HCT116 (cell line): ENCODE results near the gene TAF1C. TPM values are rescaled to one million over a fixed set of nuclear protein-coding genes. Genes with fewer than 3 reads are reported as not detected.

Experiments
- ATAC-seq: fragments of 200-7000 bp; cut with Tn5 transposase; 2 replicates; pipeline ENCODE4 v1.9.1; 2020; ENCODE audit warnings: mild to moderate bottlenecking, moderate library complexity
- BruUV-seq: library from RNA; stranded (reverse); fragments of 400-500 nt; replicated peaks from 2 replicates; lab custom pipeline; 2021; lab: Mats Ljungman, UMichigan
- CTCF ChIA-PET: fragments of 300-600 bp; sonication (Branson Sonifier 250); formaldehyde crosslinking; loops from one replicate; lab custom pipeline; 2021; ENCODE audit warnings: antibody characterized with exemption; lab: Charles Lee
- POLR2A ChIA-PET: fragments of 300-600, 350-600 bp; sonication (Branson Sonifier 250); formaldehyde crosslinking; loops from one replicate; lab custom pipeline; 2021; ENCODE audit warnings: antibody characterized with exemption; lab: Charles Lee
- RAD21 ChIA-PET, 2 experiments: fragments of 300-600 bp; sonication (Branson Sonifier 250); formaldehyde crosslinking; loops; one replicate each; lab custom pipeline; 2023; ENCODE audit warnings: low total read pairs in 2 of 2; ENCODE audit not compliant: uncharacterized antibody in 2 of 2, unreplicated experiment in 2 of 2, low non-redundant PET in 1 of 2; lab: Charles Lee
- DNase-seq: peaks from one replicate; pipeline ENCODE4 v3.0.0-alpha.2; 2010; ENCODE audit warnings: low read depth, low spot score
- H2AFZ ChIP-seq: fragments of 200-600 bp; shearing (Covaris generic), sonication (generic); 2 replicates; pipeline ENCODE4 v1.6.1; 2017; ENCODE audit warnings: low read depth, mixed run types, mixed read lengths, antibody characterized with exemption, low read length; ENCODE audit not compliant: poor library complexity, severe bottlenecking
- H3K27ac ChIP-seq: 2 replicates; pipeline ENCODE4 v1.5.1; 2012; ENCODE audit warnings: low read depth, low read length
- H3K27me3 ChIP-seq: fragments of 200-600 bp; sonication (generic); 2 replicates; pipeline ENCODE4 v1.6.1; 2016; ENCODE audit warnings: mixed run types, low read length, mixed read lengths; ENCODE audit not compliant: insufficient read depth
- H3K36me3 ChIP-seq, 2 experiments: fragments of 200-500 bp in 1 of 2; fragments of 200-600 bp in 1 of 2; sonication (Bioruptor generic) in 1 of 2; sonication (generic) in 1 of 2; 2 replicates each; pipeline versions ENCODE4 v1.5.1 to v1.6.1; 2014 to 2016; ENCODE audit warnings: low read length in 2 of 2, inconsistent platforms in 1 of 2, mixed read lengths in 1 of 2, mixed run types in 1 of 2; ENCODE audit not compliant: insufficient read depth in 2 of 2, control insufficient read depth in 1 of 2
- H3K4me1 ChIP-seq, 2 experiments: fragments of 200-600 bp in 1 of 2; sonication (generic) in 1 of 2; 2 replicates each; pipeline versions ENCODE4 v1.5.1 to v1.6.1; 2012 to 2017; ENCODE audit warnings: low read length in 2 of 2, inconsistent platforms in 1 of 2, mild to moderate bottlenecking in 1 of 2, mixed read lengths in 1 of 2, mixed run types in 1 of 2, moderate library complexity in 1 of 2; ENCODE audit not compliant: insufficient read depth in 2 of 2, control insufficient read depth in 1 of 2
- H3K4me2 ChIP-seq: fragments of 200-600 bp; sonication (generic); 2 replicates; pipeline ENCODE4 v1.6.1; 2017; ENCODE audit warnings: mixed run types, low read length, mixed read lengths
- H3K4me3 ChIP-seq, 2 experiments: fragments of 200-600 bp in 1 of 2; sonication (generic) in 1 of 2; replicated peaks in 1 of 2; 2 replicates each; pipeline ENCODE4 v1.5.1; 2011 to 2016; ENCODE audit warnings: low read length in 2 of 2, control low read depth in 1 of 2, low read depth in 1 of 2, mild to moderate bottlenecking in 1 of 2, mixed read lengths in 1 of 2, mixed run types in 1 of 2
- H3K79me2 ChIP-seq: fragments of 200-600 bp; sonication (generic); 2 replicates; pipeline ENCODE4 v1.6.1; 2017; ENCODE audit warnings: mild to moderate bottlenecking, mixed run types, low read length, moderate library complexity, mixed read lengths; ENCODE audit not compliant: insufficient read depth
- H3K9ac ChIP-seq: fragments of 200-600 bp; sonication (generic); 2 replicates; pipeline ENCODE4 v1.6.1; 2016; ENCODE audit warnings: low read length, mixed read lengths
- H3K9me2 ChIP-seq: fragments of 200-600 bp; sonication (generic), shearing (Covaris generic); 2 replicates; pipeline ENCODE4 v1.6.1; 2017; ENCODE audit warnings: mixed run types, mild to moderate bottlenecking, moderate library complexity; ENCODE audit not compliant: insufficient read depth
- H3K9me3 ChIP-seq, 2 experiments: fragments of 200-500 bp in 1 of 2; fragments of 200-600 bp in 1 of 2; sonication (Bioruptor generic) in 1 of 2; sonication (generic) in 1 of 2; 2 replicates each; pipeline ENCODE4 v1.6.1; 2014 to 2017; ENCODE audit warnings: low read length in 2 of 2, mixed read lengths in 2 of 2, inconsistent platforms in 1 of 2, low read depth in 1 of 2, mild to moderate bottlenecking in 1 of 2, mixed run types in 1 of 2, moderate library complexity in 1 of 2; ENCODE audit not compliant: control insufficient read depth in 1 of 2, insufficient read depth in 1 of 2
- H4K20me1 ChIP-seq: fragments of 200-600 bp; sonication (generic), shearing (Covaris generic); 2 replicates; pipeline ENCODE4 v1.6.1; 2017; ENCODE audit warnings: mixed run types, mild to moderate bottlenecking, moderate library complexity; ENCODE audit not compliant: insufficient read depth
- CBX3 ChIP-seq: IDR thresholded peaks from 2 replicates; pipeline ENCODE4 v1.6.1; 2012; ENCODE audit warnings: low read depth
- CEBPB ChIP-seq: IDR thresholded peaks from 2 replicates; pipeline ENCODE4 v1.6.1; 2012; ENCODE audit warnings: low read depth
- ELF1 ChIP-seq: IDR thresholded peaks from 2 replicates; pipeline ENCODE4 v1.6.1; 2012; ENCODE audit warnings: low read depth, borderline replicate concordance
- EZH2 ChIP-seq: fragments of 200-600 bp; sonication (generic); IDR thresholded peaks from 2 replicates; pipeline ENCODE4 v1.6.1; 2017; ENCODE audit warnings: antibody characterized with exemption, mixed run types
- FOSL1 ChIP-seq: IDR thresholded peaks from 2 replicates; pipeline ENCODE4 v1.6.1; 2012; ENCODE audit warnings: low read depth
- JUND ChIP-seq: IDR thresholded peaks from 2 replicates; pipeline ENCODE4 v1.6.1; 2012
- POLR2A ChIP-seq: IDR thresholded peaks from 2 replicates; pipeline ENCODE4 v1.7.0; 2011; ENCODE audit warnings: borderline replicate concordance; ENCODE audit not compliant: insufficient read depth, insufficient read length; ENCODE audit errors: extremely low read depth
- POLR2AphosphoS5 ChIP-seq: IDR thresholded peaks from 2 replicates; pipeline ENCODE4 v1.6.1; 2011; ENCODE audit warnings: mild to moderate bottlenecking, low read depth, low read length, moderate library complexity
- SIN3A ChIP-seq: IDR thresholded peaks from 2 replicates; pipeline ENCODE4 v1.6.1; 2012; ENCODE audit warnings: low read depth
- SP1 ChIP-seq: IDR thresholded peaks from 2 replicates; pipeline ENCODE4 v1.6.1; 2012; ENCODE audit warnings: low read depth
- YY1 ChIP-seq: IDR thresholded peaks from 2 replicates; pipeline ENCODE4 v1.6.1; 2011; ENCODE audit warnings: low read length, low read depth, moderate library complexity, mild to moderate bottlenecking; ENCODE audit not compliant: insufficient replicate concordance; ENCODE audit errors: extremely low read depth
- ZFX ChIP-seq: fragments of 450-650 bp; IDR thresholded peaks from 2 replicates; pipeline ENCODE4 v1.6.1; 2017
- ZNF274 ChIP-seq: fragments of 200-500 bp; sonication (Bioruptor generic); IDR thresholded peaks from 2 replicates; pipeline ENCODE4 v1.6.1; 2014; ENCODE audit warnings: mild to moderate bottlenecking, low read depth, low read length, inconsistent platforms
- intact Hi-C: fragments of 100-400 bp; cut with micrococcal nuclease; formaldehyde crosslinking; loops from 2 replicates; pipeline ENCODE4 v1.10.0; 2022
- total RNA-seq: library from RNA; stranded (reverse); gene quantifications from one replicate; pipeline ENCODE4 v1.2.1, GENCODE V29; 2021; ENCODE audit not compliant: unreplicated experiment
- TF ChIP-seq, protein P1 (sequence below): IDR thresholded peaks from 2 replicates; pipeline ENCODE4 v1.6.1; 2012

TAF1C gene
- total RNA-seq, 1 experiment from 2014 or later: 76.3 TPM

DNA sequence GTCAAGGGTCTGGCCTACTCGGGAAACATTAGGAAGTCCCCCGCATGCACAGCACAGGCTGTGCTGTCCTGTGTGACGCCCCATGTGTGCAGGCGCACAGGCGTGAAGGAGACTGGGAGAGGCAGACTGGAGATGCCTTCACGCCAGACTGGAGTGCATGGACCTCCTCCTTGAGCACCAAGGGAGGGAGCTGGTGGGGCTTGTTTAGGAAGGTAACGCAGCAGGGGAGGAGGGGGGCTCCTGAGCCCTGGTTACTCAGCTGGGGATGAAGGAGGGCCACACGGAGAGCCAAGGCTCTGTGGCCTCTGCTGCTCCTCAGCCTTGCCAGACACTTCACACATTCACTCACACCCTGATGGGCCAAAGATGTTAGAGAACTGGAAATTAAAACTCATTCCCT lies 49.6 kb downstream of the TAF1C start (continued):
- TF ChIP-seq POLR2AphosphoS5 (no peak), SIN3A (no peak), POLR2A (no peak), SP1 (no peak), FOSL1 (no peak), YY1 (no peak), EZH2 (no peak), CEBPB (no peak)
- TF ChIP-seq, all 23 proteins: peak for 0

DNA sequence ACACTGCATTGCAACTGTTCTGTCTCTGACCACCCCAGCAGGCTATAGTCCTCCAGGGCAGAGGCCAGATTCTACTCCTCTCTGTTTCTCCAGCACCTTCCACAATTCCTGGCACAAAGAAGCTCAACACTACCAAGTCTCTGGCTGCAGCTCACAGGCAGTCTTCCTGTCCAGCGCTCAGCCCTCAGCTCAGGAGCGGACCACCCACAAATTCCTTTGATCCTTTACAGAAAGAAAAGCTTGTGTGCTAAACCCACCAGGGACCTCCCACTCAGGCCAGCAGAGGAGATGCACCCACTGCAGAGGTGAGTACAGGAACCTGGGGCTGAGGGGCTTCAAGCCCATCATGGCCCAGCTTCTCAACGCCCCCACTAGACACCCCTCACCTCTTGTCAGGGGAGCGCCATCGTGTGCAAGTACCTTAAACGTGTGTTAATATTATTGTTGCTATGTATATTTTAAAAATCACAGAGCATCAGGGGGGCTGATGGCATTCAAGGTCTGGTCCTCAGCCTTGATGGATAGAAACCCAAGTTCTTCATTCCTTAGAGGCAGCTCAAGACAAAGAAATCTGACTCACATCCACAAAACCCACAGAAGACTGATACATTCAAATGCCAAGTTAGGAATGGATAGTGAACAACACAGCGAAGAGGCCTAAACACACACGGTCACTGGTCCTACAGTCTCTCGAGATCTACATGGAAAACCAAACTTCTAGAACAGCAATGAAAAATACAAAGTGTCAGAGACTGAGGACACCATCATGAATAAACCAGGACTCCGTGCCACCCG lies 50.3 kb downstream of the TAF1C start:
- Histone ChIP-seq H3K9me2 (no peaks in the 10 kb centered on the region), H4K20me1 (no peaks in the 10 kb centered on the region; the same call in 1 of the 2 replicates), H3K36me3 (no peaks in the 10 kb centered on the region), H3K27ac (no peak overlapping the region), H3K4me3 (no peak overlapping the region), H3K79me2 (peaks cover 45% of the 10 kb centered on the region), H3K9me3 (no peaks in the 10 kb centered on the region), H3K9ac (no peak overlapping the region), H3K27me3 (no peaks in the 10 kb centered on the region), H3K4me2 (no peak overlapping the region), H3K4me1 (peaks cover 20 to 31% of the 10 kb centered on the region in 2 experiments), H2AFZ (no peak overlapping the region)
- intact Hi-C loops: no loop called here
- POLR2A ChIA-PET: no interaction called here
- DNase-seq (no peak), ATAC-seq (no peak)
- TF ChIP-seq SIN3A (no peak), YY1 (no peak), EZH2 (no peak), JUND (no peak), POLR2AphosphoS5 (no peak), CBX3 (no peak), ZFX (no peak), ELF1 (no peak), CEBPB (no peak), FOSL1 (no peak), ZNF274 (no peak)
- TF ChIP-seq, protein P1, sequence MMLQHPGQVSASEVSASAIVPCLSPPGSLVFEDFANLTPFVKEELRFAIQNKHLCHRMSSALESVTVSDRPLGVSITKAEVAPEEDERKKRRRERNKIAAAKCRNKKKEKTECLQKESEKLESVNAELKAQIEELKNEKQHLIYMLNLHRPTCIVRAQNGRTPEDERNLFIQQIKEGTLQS: no peak
- RAD21 ChIA-PET: no interaction called here
- CTCF ChIA-PET: no interaction called here
- no TSS peak for BruUV-seq
